DND-41 (cell line): ENCODE data around the gene TPX2.

ENCODE experiments used
- CTCF ChIP-seq: IDR thresholded peaks from 2 replicates; pipeline ENCODE4 v1.5.1; 2012; ENCODE audit warnings: borderline replicate concordance, low read length, moderate library complexity, mild to moderate bottlenecking; ENCODE audit not compliant: poor library complexity, severe bottlenecking; ENCODE audit errors: extremely low read depth
- EZH2 ChIP-seq: IDR thresholded peaks from 3 replicates; pipeline ENCODE4 v1.6.1; 2012; ENCODE audit warnings: borderline replicate concordance, low read depth, mild to moderate bottlenecking, moderate library complexity, low read length, inconsistent platforms; ENCODE audit not compliant: severe bottlenecking

- TF ChIP-seq CTCF (no peak), EZH2 (no peak)
Observed at GRCh38 chr20:31781945-31782344, 42.9 kb downstream of the TPX2 start.
